DMS79 (cell line): ENCODE measurements around the gene HTR6.
A peak's percentile ranks its signal among the peaks of the same experiment; 100 is the strongest.
"Not testable (repeated sequence)": the region's sequence is repeated elsewhere in the genome, so short reads cannot be mapped to it uniquely, and the experiment has no call there.

Experiments
- DNase-seq: peaks from one replicate; lab custom pipeline; 2025; lab: John Stamatoyannopoulos, UW

Gene HTR6

DNA sequence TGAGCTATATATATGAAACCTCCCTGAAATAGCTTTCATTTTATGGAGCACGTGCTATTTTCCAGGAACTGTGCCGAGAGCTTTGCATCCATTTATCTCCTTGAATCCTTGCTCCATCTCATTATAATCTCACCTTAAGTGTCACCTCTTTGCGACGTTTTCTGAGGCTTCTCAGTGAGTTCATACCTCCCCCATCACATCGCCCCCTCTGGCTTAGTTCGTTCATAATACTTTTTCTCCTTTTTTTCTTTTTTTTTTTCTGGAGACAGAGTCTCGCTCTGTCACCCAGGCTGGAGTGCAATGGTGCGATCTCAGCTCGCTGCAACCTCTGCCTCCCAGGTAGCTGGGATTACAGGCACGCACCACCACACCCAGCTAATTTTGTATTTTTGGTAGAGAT, 25.4 kb upstream of the HTR6 start:
- not testable (repeated sequence) for DNase-seq

- DNase-seq, result no peak
These were observed 24.7 kb upstream of the HTR6 start for GRCh38 chr1:19639999-19640362.

- peak; percentile 57 for DNase-seq
These were observed 24.0 kb upstream of the HTR6 start for GRCh38 chr1:19640363-19641316.

GRCh38 chr1:19643121-19643520, 21.6 kb upstream of the HTR6 start:
- DNase-seq, result no peak

DNA sequence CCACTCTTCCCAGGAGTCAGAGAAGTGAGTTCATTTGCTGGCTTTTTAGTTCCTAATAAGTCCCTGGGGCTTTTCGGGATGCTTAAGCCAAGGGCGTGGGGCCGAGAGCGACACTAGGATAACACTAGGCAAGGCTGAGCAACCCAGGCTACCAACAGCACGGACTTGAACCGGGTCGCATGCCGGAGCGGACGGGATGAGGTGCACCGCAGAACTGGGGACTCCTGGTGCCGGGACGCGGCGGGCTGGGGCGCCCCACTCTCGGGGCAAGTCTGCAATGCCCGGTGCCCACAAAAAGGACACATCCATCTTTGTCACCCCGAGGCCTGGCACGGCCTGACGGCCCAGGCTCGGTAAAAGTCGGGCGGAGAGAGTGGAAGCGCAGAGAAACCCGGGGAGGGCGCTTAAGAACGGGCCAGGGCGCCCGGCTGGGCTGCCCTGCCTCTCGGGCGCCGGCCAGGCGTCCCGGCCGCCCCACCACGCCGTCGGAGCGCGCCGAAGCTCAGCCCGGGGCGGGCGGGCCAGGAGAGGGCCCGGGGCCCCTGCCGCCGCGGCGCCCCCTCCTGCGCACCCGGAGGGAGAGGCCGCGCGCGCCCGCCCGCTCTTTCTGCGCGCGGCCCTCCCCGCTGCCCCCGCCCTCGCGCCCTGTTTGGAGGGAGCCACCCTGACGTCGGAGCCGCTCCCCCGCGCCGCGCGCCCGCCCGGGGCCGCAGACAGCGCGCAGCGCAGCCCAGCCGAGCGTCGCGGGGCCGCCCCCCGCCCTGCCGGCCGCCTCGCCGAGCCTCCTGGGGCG, 20.9 kb upstream of the HTR6 start, which contains the start of gene NBL1:
NBL1 (plus strand) TSS at position 710 of the 793 bp plus-strand sequence. CDS start 10,720 bp downstream, outside the sequence.
- no peak for DNase-seq

DNA sequence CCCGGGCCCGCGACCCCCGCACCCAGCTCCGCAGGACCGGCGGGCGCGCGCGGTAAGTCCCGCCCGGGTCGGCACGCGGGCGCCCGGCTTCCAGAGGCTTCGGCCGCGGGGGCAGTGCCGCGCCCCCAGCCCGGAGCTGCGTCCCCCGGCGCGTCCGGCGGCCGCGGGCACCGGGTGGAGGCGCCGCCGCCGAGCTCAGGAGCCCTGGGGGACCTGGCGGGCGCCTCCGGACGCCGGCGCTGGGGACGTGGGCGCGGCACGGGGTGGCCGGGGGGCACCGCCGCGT, 20.3 kb upstream of the HTR6 start:
- no peak for DNase-seq

DNA sequence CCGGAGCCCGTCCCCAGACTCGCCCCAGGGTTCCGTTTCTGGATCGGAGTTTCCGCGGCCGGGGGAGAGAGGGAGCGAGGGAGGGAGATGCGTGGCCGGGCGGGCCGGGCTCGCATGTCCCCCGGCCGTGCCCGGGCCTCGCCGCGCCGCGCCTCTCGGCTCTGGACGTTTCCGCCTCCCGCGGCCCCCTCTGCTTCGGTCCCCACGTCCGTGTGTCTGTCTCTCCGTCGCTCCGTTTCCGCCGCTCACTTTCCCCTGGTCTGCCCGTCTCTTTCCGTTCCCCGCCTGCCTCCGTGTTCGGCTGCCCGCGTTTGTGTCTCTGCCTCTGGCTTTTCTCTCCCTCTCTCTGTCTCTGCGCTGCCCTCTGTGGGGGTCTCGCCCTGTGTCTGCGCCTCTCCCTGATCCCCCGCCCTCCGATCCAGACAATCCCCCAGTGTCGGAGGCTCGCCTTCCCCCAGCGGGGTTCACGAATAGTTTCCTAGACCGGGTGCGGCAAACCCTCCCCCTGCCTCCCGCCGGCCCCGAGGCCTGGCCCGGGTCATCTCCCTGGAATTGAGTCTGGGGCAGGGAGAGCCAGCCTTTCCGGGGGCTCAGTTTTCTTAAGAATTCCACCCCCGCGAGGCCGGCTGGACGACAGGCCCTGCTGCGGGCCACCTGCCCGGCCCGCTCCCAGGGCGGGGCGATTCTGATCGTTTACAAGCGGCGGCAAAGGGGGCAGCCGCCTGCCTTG, 19.8 kb upstream of the HTR6 start:
- no peak for DNase-seq

DNA sequence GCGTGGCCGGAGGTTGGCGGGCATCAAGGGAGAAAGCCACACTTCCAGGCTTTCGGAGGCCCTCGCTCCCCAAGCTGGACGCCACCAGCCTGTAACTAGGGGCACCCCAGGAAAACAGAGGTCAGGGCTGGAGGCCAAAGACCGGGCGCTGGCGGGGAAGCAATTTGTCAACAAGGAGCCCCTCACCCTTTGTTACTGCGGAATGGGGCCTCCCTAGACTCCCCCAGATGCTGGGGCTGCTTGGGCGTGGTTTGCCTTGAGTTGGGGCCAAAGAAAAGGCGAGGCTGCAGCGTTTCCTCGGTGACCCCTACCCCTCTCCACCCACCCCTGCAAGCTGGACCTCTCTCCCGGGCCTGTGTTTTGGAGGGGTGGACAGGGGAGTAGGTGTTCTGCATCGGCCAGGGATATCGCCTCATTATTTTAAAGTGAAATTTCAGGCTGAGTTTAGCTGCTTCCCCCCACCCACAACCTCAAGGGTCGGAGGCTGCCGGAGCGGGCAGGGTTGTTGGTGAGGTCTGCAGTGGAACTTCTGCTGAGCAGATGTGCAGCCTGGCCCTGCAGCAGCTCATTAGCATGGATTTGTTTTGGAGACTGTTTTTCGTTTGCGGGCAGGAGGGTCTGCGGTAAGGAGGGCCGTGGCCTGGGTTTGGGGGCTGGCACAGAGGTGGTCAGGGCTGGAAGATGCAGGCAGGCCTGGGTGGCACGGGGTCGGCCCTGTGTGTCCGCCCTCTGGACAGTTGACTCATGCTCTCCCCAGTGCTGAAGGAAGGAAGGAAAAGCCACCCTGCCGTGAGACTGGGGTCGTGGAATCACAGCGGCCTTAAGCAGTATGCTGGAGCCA, 19.0 kb upstream of the HTR6 start:
- no peak for DNase-seq

- DNase-seq, result no peak
These were observed 18.0 kb upstream of the HTR6 start for GRCh38 chr1:19646377-19647319.

GRCh38 chr1:19647643-19648042, 17.0 kb upstream of the HTR6 start:
- no peak for DNase-seq

GRCh38 chr1:19648239-19648638, 16.4 kb upstream of the HTR6 start:
- no peak for DNase-seq

DNA sequence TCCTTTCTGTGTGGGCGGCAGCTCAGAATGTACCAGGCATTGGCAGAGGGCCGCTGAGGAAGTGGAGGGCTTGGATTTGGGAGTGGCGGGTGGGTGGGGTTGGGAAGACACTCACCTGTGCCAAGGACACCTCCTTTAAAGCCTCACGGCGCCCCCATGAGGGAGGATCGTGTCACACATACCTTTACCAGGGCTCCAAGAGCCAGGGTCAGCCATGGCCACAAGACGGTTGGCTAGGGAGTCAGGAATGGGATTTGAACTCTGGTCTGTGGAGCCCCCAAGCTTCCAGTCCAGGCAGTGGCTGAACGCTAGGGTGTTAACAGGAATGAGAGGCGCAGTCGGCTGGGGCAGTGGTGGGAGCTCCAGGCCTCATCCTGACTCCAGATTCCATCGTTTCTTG, 16.0 kb upstream of the HTR6 start:
- DNase-seq, result no peak

DNA sequence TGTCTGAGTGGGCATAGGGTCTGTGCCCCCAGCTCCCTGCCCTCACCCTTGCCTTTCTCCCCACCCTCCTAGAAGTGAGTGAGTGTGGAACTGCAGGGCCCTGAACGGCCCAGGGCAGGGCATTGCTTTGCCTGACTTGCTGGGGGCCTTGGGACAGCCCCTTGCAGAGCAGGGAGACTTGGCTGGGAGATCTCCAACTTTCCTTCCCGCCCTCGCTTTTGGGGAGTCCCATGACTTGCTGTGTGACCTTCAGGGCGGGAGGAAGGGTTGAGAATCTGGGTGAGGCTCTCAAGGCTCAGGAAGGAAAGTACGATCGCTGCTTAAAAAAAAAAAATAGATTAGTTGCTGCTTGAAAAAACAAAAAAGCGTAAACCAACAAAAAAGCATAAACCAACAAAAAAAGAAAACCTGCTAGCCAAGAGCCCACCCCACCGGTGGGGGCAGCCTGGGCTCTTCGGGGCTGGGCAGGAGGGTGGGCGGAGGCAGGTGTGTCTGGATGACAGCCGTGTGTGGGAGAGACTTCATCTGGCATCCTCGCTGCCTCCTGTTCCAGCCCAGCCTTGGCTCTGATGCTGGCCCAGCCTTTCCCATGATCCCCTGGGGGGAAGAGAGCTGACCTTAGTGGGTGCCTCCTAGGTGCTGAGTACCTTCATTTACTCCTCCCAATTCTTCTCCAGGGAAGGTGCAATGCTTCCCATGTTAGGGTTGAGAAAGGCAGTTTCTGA, 14.1 kb upstream of the HTR6 start:
- no peak for DNase-seq

DNA sequence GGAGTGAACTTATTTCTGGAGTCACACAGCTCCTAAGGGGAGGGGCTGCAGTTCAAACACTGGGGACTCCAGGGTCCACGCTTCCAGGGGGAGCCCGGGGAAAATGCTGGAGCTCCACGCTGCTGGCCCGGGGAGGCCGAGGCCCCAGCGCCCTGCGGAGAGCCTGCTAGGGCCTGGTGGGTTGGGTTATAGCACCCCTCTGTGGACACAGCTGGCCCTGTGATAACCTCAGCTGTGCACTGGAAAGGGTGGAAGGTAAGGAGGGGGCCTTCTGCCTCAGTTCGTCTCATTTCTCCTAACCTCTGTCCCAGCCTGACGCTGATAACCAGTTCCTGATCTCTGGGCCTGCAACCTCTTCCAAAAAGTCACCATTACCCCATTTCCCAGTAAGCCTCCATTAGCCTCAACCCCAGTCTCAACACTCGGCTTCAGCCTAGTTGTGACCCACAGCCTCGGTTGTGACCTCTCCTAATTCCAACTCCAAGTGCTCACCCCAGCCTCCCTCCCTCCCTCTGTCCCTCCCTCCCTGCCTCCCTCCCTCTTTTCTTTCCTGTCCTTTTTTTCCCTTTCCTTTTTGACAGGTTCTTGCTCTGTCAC, 13.4 kb upstream of the HTR6 start:
- peak; percentile 23 for DNase-seq

DNA sequence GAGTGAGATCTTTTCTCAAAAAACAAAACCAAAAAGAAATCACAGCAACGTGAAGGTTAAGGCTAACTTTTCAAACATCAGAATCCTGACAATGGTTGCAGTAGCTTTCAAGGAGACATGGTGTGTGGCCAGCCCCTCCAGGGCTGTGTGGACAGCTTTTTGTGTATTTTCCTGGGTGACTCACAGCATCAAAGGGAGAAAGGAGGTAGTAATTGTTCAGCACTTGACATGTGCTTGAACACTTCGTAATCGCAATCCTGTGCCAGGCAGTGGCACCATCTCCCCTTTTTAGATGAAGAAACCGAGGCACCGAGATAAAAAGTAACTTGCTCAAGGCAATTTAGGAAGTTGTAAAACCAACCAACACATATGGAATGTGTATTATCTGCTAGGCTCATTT, 10.3 kb upstream of the HTR6 start:
- no peak for DNase-seq

GRCh38 chr1:19654886-19655717, 9.6 kb upstream of the HTR6 start:
- peak; percentile 79 for DNase-seq

- DNase-seq, result no peak
These were observed 9.0 kb upstream of the HTR6 start for GRCh38 chr1:19655718-19656080.

- no peak for DNase-seq
These were observed 8.4 kb upstream of the HTR6 start for GRCh38 chr1:19656134-19656779.
